GM06990 (cell line): ENCODE measurements around the gene PPP1R1C.

ENCODE experiments used
- DNase-seq: peaks from one replicate; pipeline ENCODE4 v3.0.0-alpha.2; 2011; ENCODE audit not compliant: insufficient read length; ENCODE audit errors: extremely low read depth
- H3K27me3 ChIP-seq: replicated peaks from 2 replicates; pipeline ENCODE4 v1.6.0; 2011; ENCODE audit warnings: low read length; ENCODE audit not compliant: control insufficient read depth, insufficient read depth
- H3K36me3 ChIP-seq: 2 replicates; pipeline ENCODE4 v1.5.1; 2011; ENCODE audit warnings: low read length; ENCODE audit not compliant: control insufficient read depth, insufficient read depth
- H3K4me3 ChIP-seq: replicated peaks from 2 replicates; pipeline ENCODE4 v1.5.1; 2011; ENCODE audit warnings: low read depth, mild to moderate bottlenecking, control low read depth, low read length
- CTCF ChIP-seq: IDR thresholded peaks from 2 replicates; pipeline ENCODE4 v1.5.1; 2011; ENCODE audit warnings: low read length, control low read depth, mild to moderate bottlenecking, inconsistent platforms; ENCODE audit not compliant: insufficient read depth, poor library complexity, severe bottlenecking

The PPP1R1C gene

DNA sequence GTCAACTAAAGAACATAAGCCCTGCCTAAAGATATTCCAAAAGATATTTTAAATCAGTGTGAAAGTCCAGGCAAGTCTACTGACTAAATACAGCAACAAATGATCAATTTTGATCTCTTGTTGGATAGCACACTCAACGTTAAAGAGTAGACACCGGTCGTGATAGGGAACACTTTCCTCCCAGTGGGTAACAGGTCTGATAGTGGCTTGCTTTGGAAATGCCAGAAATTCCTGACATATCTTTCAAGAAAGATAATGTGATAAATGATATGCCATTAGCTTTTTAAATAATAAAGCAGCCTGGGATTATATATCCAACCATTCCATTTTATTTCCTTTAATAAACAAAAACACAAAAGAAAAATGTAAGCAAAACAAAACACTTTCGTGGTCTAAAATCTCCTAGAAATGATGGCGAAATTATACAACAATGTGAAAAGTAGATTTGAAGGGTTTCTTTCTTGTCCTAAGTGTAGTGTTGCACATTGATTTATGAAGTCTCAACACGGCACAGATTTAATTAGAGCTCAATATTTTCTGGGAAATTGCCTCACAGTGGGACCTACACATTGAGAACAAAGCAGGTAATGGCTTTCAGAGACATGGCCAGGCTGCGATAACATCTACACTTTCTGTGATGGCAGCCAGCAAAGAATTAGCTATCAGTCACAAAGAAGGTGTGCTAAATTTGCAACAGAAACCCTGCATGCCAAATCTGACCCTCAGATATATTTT is 158.6 kb downstream of the PPP1R1C start:
- Histone ChIP-seq H3K4me3 (no peak overlapping the region), H3K36me3 (no peaks in the 10 kb centered on the region), H3K27me3 (no peaks in the 10 kb centered on the region)
- no peak for TF ChIP-seq CTCF
- no peak for DNase-seq

GRCh38 chr2:182144776-182145165 is 159.1 kb downstream of the PPP1R1C start:
- no peak for TF ChIP-seq CTCF
- H3K4me3 ChIP-seq, result no peak overlapping the region
- no peaks in the 10 kb centered on the region for H3K36me3 ChIP-seq
- DNase-seq, result no peak
- H3K27me3 ChIP-seq, result no peaks in the 10 kb centered on the region

DNA sequence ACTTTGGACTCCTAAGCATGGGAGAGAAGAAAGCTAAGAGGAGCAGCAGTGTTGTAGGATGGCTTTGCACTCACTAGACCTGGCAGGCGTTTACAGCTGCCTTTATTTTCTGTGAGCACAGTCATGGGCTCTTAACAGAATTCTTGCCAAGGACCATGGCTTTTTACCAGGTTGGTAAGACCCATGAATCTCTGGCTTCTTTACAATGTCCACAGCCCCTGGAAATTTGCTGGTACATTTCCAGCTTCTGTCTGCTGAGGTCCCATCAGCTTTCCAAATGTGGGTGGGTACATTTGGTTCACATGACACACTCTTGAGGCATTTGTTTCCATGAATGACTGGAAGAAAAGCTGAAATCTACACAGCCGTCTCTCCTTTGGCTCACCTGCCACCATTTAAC is 162.7 kb downstream of the PPP1R1C start:
- Histone ChIP-seq H3K36me3 (no peaks in the 10 kb centered on the region), H3K4me3 (no peak overlapping the region), H3K27me3 (no peaks in the 10 kb centered on the region)
- no peak for DNase-seq
- TF ChIP-seq CTCF, result no peak

GRCh38 chr2:182163878-182164277 is 178.2 kb downstream of the PPP1R1C start:
- H3K4me3 ChIP-seq, result no peak overlapping the region
- no peaks in the 10 kb centered on the region for H3K36me3 ChIP-seq
- no peak for DNase-seq
- no peaks in the 10 kb centered on the region for H3K27me3 ChIP-seq
- no peak for TF ChIP-seq CTCF

GRCh38 chr2:182164686-182165085 is 179.0 kb downstream of the PPP1R1C start:
- H3K27me3 ChIP-seq, result no peaks in the 10 kb centered on the region
- no peaks in the 10 kb centered on the region for H3K36me3 ChIP-seq
- no peak for DNase-seq
- no peak for TF ChIP-seq CTCF
- H3K4me3 ChIP-seq, result no peak overlapping the region

GRCh38 chr2:182165202-182165601 is 179.5 kb downstream of the PPP1R1C start:
- TF ChIP-seq CTCF, result no peak
- Histone ChIP-seq H3K4me3 (no peak overlapping the region), H3K36me3 (no peaks in the 10 kb centered on the region), H3K27me3 (no peaks in the 10 kb centered on the region)
- no peak for DNase-seq
